Neural crest cell (in vitro differentiated cells): Measurements from ENCODE around the gene ZNF414. TPM values are rescaled to one million over a fixed set of nuclear protein-coding genes. Genes with fewer than 3 reads are reported as not detected.

Source experiments
- DNase-seq: peaks from one replicate; pipeline ENCODE4 v3.0.0; 2021; ENCODE audit warnings: low read depth, mixed read lengths, low spot score
- H3K27ac Mint-ChIP-seq: one replicate; pipeline ENCODE4 v1.8.0; 2021; ENCODE audit warnings: mild to moderate bottlenecking, mixed read lengths; ENCODE audit not compliant: unreplicated experiment
- H3K27me3 Mint-ChIP-seq: 2 replicates; pipeline ENCODE4 v1.8.0; 2021; ENCODE audit warnings: low read depth, mild to moderate bottlenecking, mixed read lengths
- H3K36me3 Mint-ChIP-seq: 2 replicates; pipeline ENCODE4 v1.8.0; 2021; ENCODE audit warnings: low read depth, mild to moderate bottlenecking, mixed read lengths
- H3K4me1 Mint-ChIP-seq: 2 replicates; pipeline ENCODE4 v1.8.0; 2021; ENCODE audit warnings: mixed read lengths
- H3K4me3 Mint-ChIP-seq: one replicate; pipeline ENCODE4 v1.8.0; 2021; ENCODE audit warnings: mild to moderate bottlenecking, mixed read lengths
- H3K9me3 Mint-ChIP-seq: 2 replicates; pipeline ENCODE4 v1.8.0; 2021; ENCODE audit warnings: mixed read lengths
- CTCF ChIP-seq: fragments of 200-600 bp; sonication (generic); conservative IDR thresholded peaks from 2 replicates; pipeline ENCODE4 v1.5.0; 2021; ENCODE audit warnings: antibody characterized with exemption, mild to moderate bottlenecking
- total RNA-seq: library from RNA; stranded (reverse); gene quantifications from 2 replicates; pipeline ENCODE4 v1.2.1, GENCODE V29; 2021

The ZNF414 gene
- total RNA-seq, 1 donor from 2014 or later: 31.8 TPM

GRCh38 chr19:8504171-8504570, 9.8 kb downstream of the ZNF414 start:
- H3K27ac Mint-ChIP-seq: no peak overlapping the region
- peaks cover 16% of the 10 kb centered on the region for H3K4me1 Mint-ChIP-seq
- TF ChIP-seq CTCF: no peak
- peak overlapping the region; percentile 79 for H3K4me3 Mint-ChIP-seq
- H3K36me3 Mint-ChIP-seq: no peaks in the 10 kb centered on the region
- H3K27me3 Mint-ChIP-seq: no peaks in the 10 kb centered on the region
- DNase-seq: no peak
- no peaks in the 10 kb centered on the region for H3K9me3 Mint-ChIP-seq

DNA sequence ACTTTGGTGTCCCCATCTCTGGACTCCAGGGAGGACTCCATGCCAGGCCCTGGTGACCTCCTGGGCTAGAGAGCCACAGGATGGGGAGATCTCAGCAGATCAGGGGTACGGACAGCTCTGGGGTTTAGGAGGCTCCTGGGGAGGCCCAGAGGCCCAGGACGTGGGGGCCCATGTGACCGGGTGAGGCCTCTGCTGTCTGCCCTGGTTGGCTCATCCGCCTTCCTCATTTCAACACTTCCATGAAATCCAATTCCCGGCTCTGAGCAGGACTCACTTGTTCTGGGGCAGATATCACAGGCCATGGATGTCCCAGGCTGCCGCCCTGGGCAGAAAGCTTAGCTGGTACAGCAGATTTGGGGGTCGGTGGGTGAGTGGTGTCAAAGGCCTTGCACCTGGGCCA, 10.5 kb downstream of the ZNF414 start:
- H3K36me3 Mint-ChIP-seq: no peaks in the 10 kb centered on the region
- no peaks in the 10 kb centered on the region for H3K27me3 Mint-ChIP-seq
- peak overlapping the region; percentile 79 for H3K4me3 Mint-ChIP-seq
- no peaks in the 10 kb centered on the region for H3K9me3 Mint-ChIP-seq
- TF ChIP-seq CTCF: no peak
- H3K4me1 Mint-ChIP-seq: peaks cover 16% of the 10 kb centered on the region
- H3K27ac Mint-ChIP-seq: no peak overlapping the region
- DNase-seq: no peak

DNA sequence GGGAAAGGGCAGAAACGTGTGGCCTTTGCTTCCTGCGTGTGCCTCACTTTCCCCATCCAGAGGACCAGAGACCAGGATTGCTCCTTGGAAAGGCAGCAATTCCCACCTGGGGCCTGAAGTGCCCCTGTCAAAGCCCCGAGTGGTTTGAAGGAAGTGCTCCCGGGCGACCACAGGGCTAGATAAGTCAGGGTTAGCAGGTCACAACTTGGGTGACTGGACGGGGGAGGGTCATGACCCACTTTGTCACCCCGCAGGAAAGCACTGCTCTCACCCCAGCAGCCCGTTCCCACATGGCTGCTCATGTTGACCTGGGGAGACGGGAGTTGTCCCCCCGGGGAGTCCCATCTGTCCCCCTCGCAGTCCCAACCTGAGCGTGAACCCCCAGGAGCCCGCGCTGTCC, 12.0 kb downstream of the ZNF414 start:
- Mint-ChIP-seq H3K36me3 (no peaks in the 10 kb centered on the region), H3K27me3 (no peaks in the 10 kb centered on the region), H3K27ac (no peak overlapping the region), H3K4me1 (peaks cover 16% of the 10 kb centered on the region), H3K4me3 (no peak overlapping the region), H3K9me3 (no peaks in the 10 kb centered on the region)
- no peak for TF ChIP-seq CTCF
- no peak for DNase-seq

- no peaks in the 10 kb centered on the region for H3K36me3 Mint-ChIP-seq
- no peak overlapping the region for H3K27ac Mint-ChIP-seq
- no peak overlapping the region for H3K4me3 Mint-ChIP-seq
- H3K4me1 Mint-ChIP-seq: peaks cover 15% of the 10 kb centered on the region
- H3K27me3 Mint-ChIP-seq: no peaks in the 10 kb centered on the region
- no peaks in the 10 kb centered on the region for H3K9me3 Mint-ChIP-seq
- DNase-seq: no peak
- no peak for TF ChIP-seq CTCF
These were observed 12.5 kb downstream of the ZNF414 start for GRCh38 chr19:8501516-8501915.

DNA sequence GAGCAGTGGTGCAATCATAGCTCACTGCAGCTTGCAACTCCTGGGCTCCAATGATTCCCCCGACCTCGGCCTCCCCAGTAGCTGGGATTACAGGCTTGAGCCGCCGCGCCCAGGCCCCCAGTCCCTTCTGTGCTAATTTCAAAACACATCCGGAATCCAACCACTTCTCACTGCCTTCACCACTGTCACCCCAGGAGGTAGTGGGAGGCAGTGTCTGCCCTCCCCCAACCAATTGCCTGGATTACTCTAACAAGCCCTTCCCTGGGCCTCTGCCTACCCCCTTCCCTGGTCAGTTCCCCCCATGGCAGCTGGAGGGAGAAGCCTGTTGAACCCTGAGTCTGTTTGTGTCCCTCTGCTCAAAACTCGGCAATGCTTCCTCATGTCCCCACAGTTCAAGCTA, 13.8 kb downstream of the ZNF414 start:
- H3K9me3 Mint-ChIP-seq: no peaks in the 10 kb centered on the region
- peaks cover 10% of the 10 kb centered on the region for H3K4me1 Mint-ChIP-seq
- no peak for TF ChIP-seq CTCF
- DNase-seq: no peak
- H3K27me3 Mint-ChIP-seq: no peaks in the 10 kb centered on the region
- H3K4me3 Mint-ChIP-seq: peak overlapping the region; percentile 72
- H3K36me3 Mint-ChIP-seq: no peaks in the 10 kb centered on the region
- H3K27ac Mint-ChIP-seq: peak overlapping the region; percentile 57
